SH-SY5Y (cell line): ENCODE results near the gene ZNF101.

Experiments
- GATA2 ChIP-seq: IDR thresholded peaks from 2 replicates; pipeline ENCODE4 v1.6.1; 2011; ENCODE audit warnings: mild to moderate bottlenecking, low read depth, low read length
- GATA3 ChIP-seq: IDR thresholded peaks from 2 replicates; pipeline ENCODE4 v1.6.1; 2011; ENCODE audit warnings: low read depth, mild to moderate bottlenecking, low read length, moderate library complexity

DNA sequence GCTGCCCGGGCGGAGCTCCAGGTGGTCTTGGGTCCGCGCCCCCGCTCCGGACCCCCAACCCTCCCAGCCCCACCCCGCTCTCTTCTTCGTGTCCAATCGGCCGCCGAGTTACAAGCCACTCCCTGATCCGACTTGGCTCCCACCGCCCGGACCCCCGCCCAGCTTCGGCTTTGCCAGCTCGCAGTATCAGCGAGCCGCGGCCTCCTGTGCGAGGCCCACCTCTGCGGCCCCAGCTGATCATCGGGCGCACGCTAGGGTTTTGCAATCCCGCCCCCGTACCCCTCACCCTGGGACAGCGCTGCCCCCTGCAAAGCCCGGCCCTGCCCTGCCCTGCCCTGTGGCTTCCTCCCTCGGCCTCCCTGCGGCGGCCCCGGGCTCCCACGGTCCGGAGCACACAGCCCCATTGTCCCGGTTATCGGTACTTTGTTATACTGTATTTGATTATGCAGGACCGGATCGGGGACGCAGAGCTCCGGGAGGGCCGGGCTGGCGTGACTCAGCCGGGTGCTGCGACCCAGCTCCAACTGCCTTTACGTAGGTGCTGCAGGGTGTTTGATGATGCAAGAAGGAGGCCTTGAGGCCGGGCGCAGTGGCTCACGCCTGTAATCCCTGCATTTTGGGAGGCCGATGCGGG lies 40.0 kb upstream of the ZNF101 start:
- TF ChIP-seq GATA2 (no peak), GATA3 (no peak)
